Astrocyte of the cerebellum (primary cell): ENCODE data around the gene SUSD5.
"Not testable (repeated sequence)": the region's sequence is repeated elsewhere in the genome, so short reads cannot be mapped to it uniquely, and the experiment has no call there.

Experiments
- DNase-seq: peaks from one replicate; pipeline ENCODE4 v3.0.0-alpha.2; 2011; ENCODE audit warnings: low read depth
- H3K4me3 ChIP-seq: 2 replicates; pipeline ENCODE4 v1.5.1; 2011; ENCODE audit warnings: mild to moderate bottlenecking, low read depth, low read length, moderate library complexity
- CTCF ChIP-seq: IDR thresholded peaks from 2 replicates; pipeline ENCODE4 v1.5.1; 2012; ENCODE audit warnings: low read length, low read depth, moderate library complexity, mild to moderate bottlenecking; ENCODE audit errors: missing control alignments
- in situ Hi-C: cut with HindIII; loops from 2 replicates; pipeline ENCODE4 v1.10.0; 2017; ENCODE audit warnings: low sequenced_read_pairs

The SUSD5 gene

GRCh38 chr3:33165372-33165771 lies 53.2 kb downstream of the SUSD5 start:
- TF ChIP-seq CTCF, result no peak
- DNase-seq, result no peak
- H3K4me3 ChIP-seq, result no peak overlapping the region
- in situ Hi-C loops, result no loop called here

GRCh38 chr3:33162621-33163020 lies 56.0 kb downstream of the SUSD5 start:
- DNase-seq, in situ Hi-C loops, H3K4me3 ChIP-seq: not testable (repeated sequence)

GRCh38 chr3:33159981-33160380 lies 58.6 kb downstream of the SUSD5 start:
- no peak overlapping the region for H3K4me3 ChIP-seq
- in situ Hi-C loops, result no loop called here
- no peak for TF ChIP-seq CTCF
- no peak for DNase-seq

- H3K4me3 ChIP-seq, result no peak overlapping the region
- in situ Hi-C loops, result no loop called here
- DNase-seq, result no peak
- no peak for TF ChIP-seq CTCF
These were observed 59.4 kb downstream of the SUSD5 start for GRCh38 chr3:33159234-33159633.

- in situ Hi-C loops, result no loop called here
- no peak overlapping the region for H3K4me3 ChIP-seq
- DNase-seq, result no peak
- no peak for TF ChIP-seq CTCF
These were observed 63.3 kb downstream of the SUSD5 start for GRCh38 chr3:33155301-33155700.

- in situ Hi-C loops, result no loop called here
- TF ChIP-seq CTCF, result no peak
- H3K4me3 ChIP-seq, result no peak overlapping the region
- no peak for DNase-seq
These were observed 64.8 kb downstream of the SUSD5 start for GRCh38 chr3:33153782-33154181.

- in situ Hi-C loops, result no loop called here
- no peak for DNase-seq
- no peak for TF ChIP-seq CTCF
- no peak overlapping the region for H3K4me3 ChIP-seq
These were observed 65.9 kb downstream of the SUSD5 start for GRCh38 chr3:33152363-33153360.
